ENCODE measurements around the gene FADS6. TPM values are rescaled to one million over a fixed set of nuclear protein-coding genes. Genes with fewer than 3 reads are reported as not detected.

FADS6 gene
- total RNA-seq, 1 experiment from 2014 or later, result not detected

- H3K9ac ChIP-seq (ENCODE audit: low read length), result no peak overlapping the region
- no peak overlapping the region for H3K4me3 ChIP-seq (ENCODE audit: low read length)
- no peaks in the 10 kb centered on the region for H3K27me3 ChIP-seq (ENCODE audit: low read length)
- no peak overlapping the region for H2AFZ ChIP-seq (ENCODE audit: low read length)
- no peaks in the 10 kb centered on the region for H3K36me3 ChIP-seq (ENCODE audit: insufficient read depth, low read length)
- no peaks in the 10 kb centered on the region for H3K9me3 ChIP-seq (ENCODE audit: low read length)
- peaks cover 8% of the 10 kb centered on the region for H3K4me1 ChIP-seq (ENCODE audit: low read length)
- no peak overlapping the region for H3K4me2 ChIP-seq (ENCODE audit: low read depth, low read length, poor library complexity, severe bottlenecking)
- no peak for DNase-seq
- H3K9me2 ChIP-seq (replicated peaks; ENCODE audit: insufficient read depth, low read length), result no peaks in the 10 kb centered on the region
- no peak overlapping the region for H3K27ac ChIP-seq (ENCODE audit: low read length)
- no peaks in the 10 kb centered on the region for H3K79me2 ChIP-seq (ENCODE audit: low read length)
- H4K20me1 ChIP-seq (ENCODE audit: insufficient read depth, low read depth, low read length), result no peaks in the 10 kb centered on the region
Measured at GRCh38 chr17:74863420-74864296, 29.8 kb downstream of the FADS6 start.

GRCh38 chr17:74862919-74863318 lies 30.5 kb downstream of the FADS6 start:
- Histone ChIP-seq H3K36me3 (ENCODE audit: insufficient read depth, low read length) (no peaks in the 10 kb centered on the region), H3K27ac (ENCODE audit: low read length) (no peak overlapping the region), H4K20me1 (ENCODE audit: insufficient read depth, low read depth, low read length) (no peaks in the 10 kb centered on the region), H3K9me2 (replicated peaks; ENCODE audit: insufficient read depth, low read length) (no peaks in the 10 kb centered on the region), H2AFZ (ENCODE audit: low read length) (no peak overlapping the region), H3K9me3 (ENCODE audit: low read length) (no peaks in the 10 kb centered on the region), H3K79me2 (ENCODE audit: low read length) (no peaks in the 10 kb centered on the region), H3K9ac (ENCODE audit: low read length) (no peak overlapping the region), H3K4me1 (ENCODE audit: low read length) (peaks cover 8% of the 10 kb centered on the region), H3K27me3 (ENCODE audit: low read length) (no peaks in the 10 kb centered on the region), H3K4me3 (ENCODE audit: low read length) (no peak overlapping the region), H3K4me2 (ENCODE audit: low read depth, low read length, poor library complexity, severe bottlenecking) (no peak overlapping the region)
- DNase-seq, result no peak

- Histone ChIP-seq H2AFZ (ENCODE audit: low read length) (no peak overlapping the region; the same call in 1 of the 2 replicates), H4K20me1 (ENCODE audit: insufficient read depth, low read depth, low read length) (no peaks in the 10 kb centered on the region), H3K79me2 (ENCODE audit: low read length) (no peaks in the 10 kb centered on the region), H3K36me3 (ENCODE audit: insufficient read depth, low read length) (no peaks in the 10 kb centered on the region), H3K27ac (ENCODE audit: low read length) (no peak overlapping the region), H3K4me2 (ENCODE audit: low read depth, low read length, poor library complexity, severe bottlenecking) (no peak overlapping the region), H3K27me3 (ENCODE audit: low read length) (no peaks in the 10 kb centered on the region), H3K9ac (ENCODE audit: low read length) (0 out of 2 replicates have a peak overlapping the region, but pooled peaks have one; percentile 24), H3K4me3 (ENCODE audit: low read length) (no peak overlapping the region), H3K4me1 (ENCODE audit: low read length) (peaks cover 8% of the 10 kb centered on the region), H3K9me2 (replicated peaks; ENCODE audit: insufficient read depth, low read length) (no peaks in the 10 kb centered on the region), H3K9me3 (ENCODE audit: low read length) (no peaks in the 10 kb centered on the region)
- DNase-seq, result peak; percentile 91
Measured at GRCh38 chr17:74862108-74862901, 31.1 kb downstream of the FADS6 start.

GRCh38 chr17:74861662-74862107 lies 31.7 kb downstream of the FADS6 start:
- no peaks in the 10 kb centered on the region for H3K27me3 ChIP-seq (ENCODE audit: low read length)
- no peaks in the 10 kb centered on the region for H3K79me2 ChIP-seq (ENCODE audit: low read length)
- DNase-seq, result no peak
- no peaks in the 10 kb centered on the region for H3K9me2 ChIP-seq (replicated peaks; ENCODE audit: insufficient read depth, low read length)
- no peak overlapping the region for H2AFZ ChIP-seq (ENCODE audit: low read length)
- H3K4me3 ChIP-seq (ENCODE audit: low read length), result no peak overlapping the region
- H3K4me2 ChIP-seq (ENCODE audit: low read depth, low read length, poor library complexity, severe bottlenecking), result no peak overlapping the region
- no peaks in the 10 kb centered on the region for H4K20me1 ChIP-seq (ENCODE audit: insufficient read depth, low read depth, low read length)
- H3K9me3 ChIP-seq (ENCODE audit: low read length), result no peaks in the 10 kb centered on the region
- no peak overlapping the region for H3K27ac ChIP-seq (ENCODE audit: low read length)
- 0 out of 2 replicates have a peak overlapping the region, but pooled peaks have one; percentile 24 for H3K9ac ChIP-seq (ENCODE audit: low read length)
- H3K36me3 ChIP-seq (ENCODE audit: insufficient read depth, low read length), result no peaks in the 10 kb centered on the region
- peaks cover 8% of the 10 kb centered on the region for H3K4me1 ChIP-seq (ENCODE audit: low read length)

GRCh38 chr17:74860872-74861661 lies 32.4 kb downstream of the FADS6 start:
- peaks cover 6% of the 10 kb centered on the region for H3K4me1 ChIP-seq (ENCODE audit: low read length)
- no peaks in the 10 kb centered on the region for H3K36me3 ChIP-seq (ENCODE audit: insufficient read depth, low read length)
- H3K9me2 ChIP-seq (replicated peaks; ENCODE audit: insufficient read depth, low read length), result no peaks in the 10 kb centered on the region
- no peak overlapping the region for H3K4me2 ChIP-seq (ENCODE audit: low read depth, low read length, poor library complexity, severe bottlenecking)
- H3K9ac ChIP-seq (ENCODE audit: low read length), result no peak overlapping the region
- no peaks in the 10 kb centered on the region for H3K79me2 ChIP-seq (ENCODE audit: low read length)
- H3K27ac ChIP-seq (ENCODE audit: low read length), result no peak overlapping the region
- H3K4me3 ChIP-seq (ENCODE audit: low read length), result no peak overlapping the region
- H3K9me3 ChIP-seq (ENCODE audit: low read length), result no peaks in the 10 kb centered on the region
- no peaks in the 10 kb centered on the region for H3K27me3 ChIP-seq (ENCODE audit: low read length)
- no peak for DNase-seq
- H2AFZ ChIP-seq (ENCODE audit: low read length), result no peak overlapping the region
- no peaks in the 10 kb centered on the region for H4K20me1 ChIP-seq (ENCODE audit: insufficient read depth, low read depth, low read length)

GRCh38 chr17:74860229-74860871 lies 33.1 kb downstream of the FADS6 start:
- H2AFZ ChIP-seq (ENCODE audit: low read length), result no peak overlapping the region
- no peak overlapping the region for H3K9ac ChIP-seq (ENCODE audit: low read length)
- H3K4me1 ChIP-seq (ENCODE audit: low read length), result peaks cover 4% of the 10 kb centered on the region
- H3K79me2 ChIP-seq (ENCODE audit: low read length), result no peaks in the 10 kb centered on the region
- no peaks in the 10 kb centered on the region for H3K9me3 ChIP-seq (ENCODE audit: low read length)
- no peaks in the 10 kb centered on the region for H3K36me3 ChIP-seq (ENCODE audit: insufficient read depth, low read length)
- H3K4me3 ChIP-seq (ENCODE audit: low read length), result no peak overlapping the region
- no peak overlapping the region for H3K4me2 ChIP-seq (ENCODE audit: low read depth, low read length, poor library complexity, severe bottlenecking)
- H3K27me3 ChIP-seq (ENCODE audit: low read length), result no peaks in the 10 kb centered on the region
- H3K27ac ChIP-seq (ENCODE audit: low read length), result no peak overlapping the region
- DNase-seq, result no peak
- no peaks in the 10 kb centered on the region for H3K9me2 ChIP-seq (replicated peaks; ENCODE audit: insufficient read depth, low read length)
- no peaks in the 10 kb centered on the region for H4K20me1 ChIP-seq (ENCODE audit: insufficient read depth, low read depth, low read length)

- H3K27me3 ChIP-seq (ENCODE audit: low read length), result no peaks in the 10 kb centered on the region
- H3K4me3 ChIP-seq (ENCODE audit: low read length), result no peak within 1 kb of the TSS
- H4K20me1 ChIP-seq (ENCODE audit: insufficient read depth, low read depth, low read length), result no peaks in the 10 kb centered on the region
- no peak within 1 kb of the TSS for H3K9ac ChIP-seq (ENCODE audit: low read length)
- no peaks in the 10 kb centered on the region for H3K9me2 ChIP-seq (replicated peaks; ENCODE audit: insufficient read depth, low read length)
- no peaks in the 10 kb centered on the region for H3K36me3 ChIP-seq (ENCODE audit: insufficient read depth, low read length)
- no peak within 1 kb of the TSS for H3K27ac ChIP-seq (ENCODE audit: low read length)
- no peaks in the 10 kb centered on the region for H3K79me2 ChIP-seq (ENCODE audit: low read length)
- no peaks in the 10 kb centered on the region for H3K9me3 ChIP-seq (ENCODE audit: low read length)
- DNase-seq, result no peak
- H3K4me2 ChIP-seq (ENCODE audit: low read depth, low read length, poor library complexity, severe bottlenecking), result no peak within 1 kb of the TSS
- H3K4me1 ChIP-seq (ENCODE audit: low read length), result peaks cover 4% of the 10 kb centered on the region
- no peak within 1 kb of the TSS for H2AFZ ChIP-seq (ENCODE audit: low read length)
Measured at GRCh38 chr17:74859459-74860228, 33.8 kb downstream of the FADS6 start, which contains the start of gene GRIN2C. GRIN2C (minus strand) TSS chr17:74859885; CDS start chr17:74855092, 4,793 bp downstream.

Measured in Karpas-422 (cell line).